Measurements from ENCODE around the gene OTUB2.
A peak's percentile ranks its signal among the peaks of the same experiment; 100 is the strongest.

Gene OTUB2

GRCh38 chr14:94026173-94026888 is at the start of gene OTUB2:
OTUB2 (plus strand) TSS chr14:94026340; CDS start chr14:94026538, 198 bp downstream.
- peak; percentile 99 for DNase-seq

- no peak for DNase-seq
Measured at GRCh38 chr14:93976477-93977057, 49.6 kb upstream of the OTUB2 start, which contains the start of gene ASB2. ASB2 (minus strand) TSS chr14:93976570; CDS start chr14:93964539, 12,031 bp downstream.

GRCh38 chr14:93977171-93977570 is 49.0 kb upstream of the OTUB2 start:
- DNase-seq, result no peak

GRCh38 chr14:93977790-93978581 is 48.2 kb upstream of the OTUB2 start:
- DNase-seq, result no peak

- DNase-seq, result no peak
Measured at GRCh38 chr14:93978735-93979134, 47.4 kb upstream of the OTUB2 start.

GRCh38 chr14:93980456-93981201 is 45.5 kb upstream of the OTUB2 start:
- DNase-seq, result no peak

- DNase-seq, result no peak
Measured at GRCh38 chr14:93981316-93982229, 44.6 kb upstream of the OTUB2 start.

GRCh38 chr14:93982230-93983007 is 43.7 kb upstream of the OTUB2 start:
- DNase-seq, result no peak

- DNase-seq, result no peak
Measured at GRCh38 chr14:93984070-93984469, 42.1 kb upstream of the OTUB2 start.

GRCh38 chr14:93984987-93985410 is 41.1 kb upstream of the OTUB2 start:
- no peak for DNase-seq

GRCh38 chr14:93986955-93987354 is 39.2 kb upstream of the OTUB2 start:
- no peak for DNase-seq

- no peak for DNase-seq
Measured at GRCh38 chr14:93987376-93987775, 38.8 kb upstream of the OTUB2 start.

GRCh38 chr14:93987815-93988476 is 38.2 kb upstream of the OTUB2 start:
- DNase-seq, result peak in 1 of 3 experiments; percentile 27

GRCh38 chr14:93989939-93990338 is 36.2 kb upstream of the OTUB2 start:
- no peak for DNase-seq

GRCh38 chr14:93991212-93991611 is 34.9 kb upstream of the OTUB2 start:
- DNase-seq, result no peak

- DNase-seq, result no peak
Measured at GRCh38 chr14:93991649-93992048, 34.5 kb upstream of the OTUB2 start.

- DNase-seq, result no peak
Measured at GRCh38 chr14:93993382-93993781, 32.8 kb upstream of the OTUB2 start.

GRCh38 chr14:93994919-93995682 is 31.0 kb upstream of the OTUB2 start:
- no peak for DNase-seq

GRCh38 chr14:93996130-93996695 is 29.9 kb upstream of the OTUB2 start:
- no peak for DNase-seq

Measured in NCI-H1417 (cell line).